HepG2 (cell line): Measurements from ENCODE around the gene WDR27. TPM values are rescaled to one million over a fixed set of nuclear protein-coding genes. Genes with fewer than 3 reads are reported as not detected.

Source experiments
- ATAC-seq: fragments of 200-7000 bp; cut with Tn5 transposase; 3 replicates; pipeline ENCODE4 v1.9.1; 2020; ENCODE audit warnings: mild to moderate bottlenecking, moderate library complexity
- BruUV-seq: library from RNA; stranded (reverse); fragments of 400-500 nt; replicated peaks from 2 replicates; lab custom pipeline; 2021; lab: Mats Ljungman, UMichigan
- CTCF ChIA-PET: fragments of 300-600 bp; formaldehyde crosslinking; extraction: SDS; loops from one replicate; lab custom pipeline; 2021; ENCODE audit warnings: low total read pairs, inconsistent platforms, low intra/inter-chr PET ratio; lab: Yijun Ruan, JAX
- POLR2A ChIA-PET: fragments of 350-600 bp; sonication (Branson Sonifier 250); formaldehyde crosslinking; loops from one replicate; lab custom pipeline; 2020; ENCODE audit warnings: antibody characterized with exemption, inconsistent platforms; lab: Yijun Ruan, JAX
- DNase-seq: peaks from one replicate; pipeline ENCODE4 v3.0.0-alpha.2; 2015; ENCODE audit warnings: low spot score
- FAIRE-seq: peaks from 3 replicates; lab custom pipeline; 2011; peaks lifted over from hg19 to GRCh38; lab: Jason Lieb, UNC
- H2AFZ ChIP-seq: one replicate; pipeline ENCODE4 v1.6.1; 2011; ENCODE audit warnings: low read length, inconsistent platforms
- H3K27ac ChIP-seq: fragments of 300-600 bp; 3 replicates; pipeline ENCODE4 v1.8.0; 2011; ENCODE audit warnings: mixed run types, mild to moderate bottlenecking, mixed read lengths, low read length, inconsistent platforms; ENCODE audit not compliant: insufficient read depth; ENCODE audit errors: extremely low read length
- H3K27me3 ChIP-seq, 2 experiments: fragments of 200-600 bp in 1 of 2; 2 replicates in 1 of 2; 3 replicates in 1 of 2; pipeline versions ENCODE4 v1.6.0 to v1.8.0; 2011; ENCODE audit warnings: low read length in 2 of 2, mild to moderate bottlenecking in 2 of 2, moderate library complexity in 2 of 2, inconsistent platforms in 1 of 2; ENCODE audit not compliant: insufficient read depth in 2 of 2, control insufficient read depth in 1 of 2
- H3K36me3 ChIP-seq, 2 experiments: fragments of 200-600 bp in 1 of 2; replicated peaks in 1 of 2; 2 replicates in 1 of 2; 3 replicates in 1 of 2; pipeline versions ENCODE4 v1.5.1 to v1.8.0; 2011; ENCODE audit warnings: low read length in 2 of 2, inconsistent platforms in 1 of 2; ENCODE audit not compliant: insufficient read depth in 2 of 2, control insufficient read depth in 1 of 2
- H3K4me1 ChIP-seq: 2 replicates; pipeline ENCODE4 v1.5.1; 2012; ENCODE audit warnings: low read length, inconsistent platforms; ENCODE audit not compliant: insufficient read depth
- H3K4me2 ChIP-seq: 2 replicates; pipeline ENCODE4 v1.6.0; 2011; ENCODE audit warnings: low read depth, low read length, inconsistent platforms
- H3K4me3 ChIP-seq, 3 experiments: fragments of 200-600 bp in 1 of 3; sonication (generic), shearing (Covaris generic) in 1 of 3; replicated peaks in 1 of 3; 2 replicates each; pipeline ENCODE4 v1.5.1; 2011 to 2016; ENCODE audit warnings: low read length in 3 of 3, inconsistent platforms in 2 of 3, low read depth in 2 of 3, mild to moderate bottlenecking in 2 of 3, control low read depth in 1 of 3, mixed read lengths in 1 of 3; ENCODE audit not compliant: insufficient read depth in 1 of 3
- H3K79me2 ChIP-seq: one replicate; pipeline ENCODE4 v1.6.1; 2011; ENCODE audit warnings: low read length, inconsistent platforms; ENCODE audit not compliant: insufficient read depth
- H3K9ac ChIP-seq: 2 replicates; pipeline ENCODE4 v1.6.0; 2011; ENCODE audit warnings: mild to moderate bottlenecking, low read depth, low read length, inconsistent platforms; ENCODE audit not compliant: insufficient read depth
- H3K9me3 ChIP-seq: 2 replicates; pipeline ENCODE4 v1.5.1; 2012; ENCODE audit warnings: mild to moderate bottlenecking, low read length
- H4K20me1 ChIP-seq: 2 replicates; pipeline ENCODE4 v1.6.0; 2011; ENCODE audit warnings: inconsistent platforms, mild to moderate bottlenecking, low read length, moderate library complexity; ENCODE audit not compliant: insufficient read depth
- ATRX ChIP-seq: sonication (generic); formaldehyde crosslinking; IDR thresholded peaks from 2 replicates; pipeline ENCODE4 v1.4.0; 2020; ENCODE audit warnings: missing genetic modification reagents, borderline replicate concordance
- ISX ChIP-seq: sonication (generic); formaldehyde crosslinking; conservative IDR thresholded peaks from 2 replicates; pipeline ENCODE4 v1.5.0; 2020; ENCODE audit warnings: missing genetic modification reagents
- ZBTB44 ChIP-seq: sonication (generic); formaldehyde crosslinking; IDR thresholded peaks from 2 replicates; pipeline ENCODE4 v1.4.0; 2020; ENCODE audit warnings: missing genetic modification reagents
- ZNF775 ChIP-seq: sonication (generic); formaldehyde crosslinking; IDR thresholded peaks from 2 replicates; pipeline ENCODE4 v1.4.0; 2020; ENCODE audit warnings: missing genetic modification reagents, mild to moderate bottlenecking, moderate library complexity, borderline replicate concordance
- WGBS: methylation state at CpG from one replicate; pipeline ENCODE4 v1.1.6; 2017; ENCODE audit warnings: low lambda C conversion rate; 5-methylcytosine and 5-hydroxymethylcytosine counted together
- in situ Hi-C: cut with HindIII; loops from 2 replicates; pipeline ENCODE4 v1.10.0; 2017; ENCODE audit warnings: low pct_unique_long_range_greater_than_20kb; ENCODE audit not compliant: extremely low pct_ligation_motif_present
- intact Hi-C: fragments of 100-400 bp; cut with micrococcal nuclease; formaldehyde crosslinking; loops from one replicate; pipeline ENCODE4 v1.10.0; 2022; ENCODE audit not compliant: unreplicated experiment
- polyA plus RNA-seq, 8 experiments: library from polyadenylated mRNA; depleted of rRNA in 3 of 8; stranded (reverse) in 7 of 8; unstranded in 1 of 8; fragments of >200 nt; fragmentation: Illumina TruSeq in 4 of 8; extraction: Trizol in 4 of 8; gene quantifications; 2 replicates each; pipeline versions ENCODE4 v1.2.1 to v1.2.3, GENCODE V29; 2011 to 2016; ENCODE audit warnings: low read depth in 4 of 8, missing spikeins in 1 of 8, mixed read lengths in 1 of 8; ENCODE audit not compliant: insufficient read depth in 1 of 8
- total RNA-seq, 5 experiments: library from RNA; depleted of rRNA; stranded (reverse); fragments of >200 nt; fragmentation: Illumina TruSeq; extraction: Trizol; gene quantifications; 2 replicates each; pipeline ENCODE4 v1.2.3, GENCODE V29; 2016; ENCODE audit warnings: low read depth in 1 of 5

WDR27 gene
- total and polyA plus RNA-seq, 2 of the 13 experiments (the other 11 are each of a cell fraction or from before 2014, with no cell fraction given) = 34.1 to 80.3 TPM

- intact Hi-C loops = no loop called here
- H3K4me3 ChIP-seq = no peak overlapping the region
- no peak overlapping the region for H3K4me2 ChIP-seq
- no peak overlapping the region for H3K9ac ChIP-seq
- H4K20me1 ChIP-seq = no peaks in the 10 kb centered on the region
- DNase-seq = no peak
- no peaks in the 10 kb centered on the region for H3K4me1 ChIP-seq
- no peaks in the 10 kb centered on the region for H3K27me3 ChIP-seq
- H2AFZ ChIP-seq = no peak overlapping the region
- BruUV-seq = no TSS peak
- H3K79me2 ChIP-seq = no peaks in the 10 kb centered on the region
- H3K36me3 ChIP-seq = no peaks in the 10 kb centered on the region
- no peak for TF ChIP-seq ATRX (CRISPR knock-in tag)
- TF ChIP-seq ZBTB44 = no peak
- no peak for TF ChIP-seq ZNF775
- TF ChIP-seq, all 625 proteins: peak for 0
- H3K9me3 ChIP-seq = no peaks in the 10 kb centered on the region
- 79% methylated on average over 4 of the region's 4 CpGs for WGBS
- H3K27ac ChIP-seq = no peak overlapping the region
- ChIA-PET POLR2A (no interaction called here), CTCF (no interaction called here)
- in situ Hi-C loops = no loop called here
- no peak for FAIRE-seq
- ATAC-seq = no peak
Measured at GRCh38 chr6:169591616-169592015, 110.2 kb downstream of the WDR27 start.

- Histone ChIP-seq H4K20me1 (no peaks in the 10 kb centered on the region), H3K4me2 (no peak overlapping the region), H3K9me3 (no peaks in the 10 kb centered on the region), H3K9ac (no peak overlapping the region), H3K36me3 (peaks cover 0 to 1% of the 10 kb centered on the region in 2 experiments; a peak in 2 of 5 replicates), H3K27me3 (no peaks in the 10 kb centered on the region), H3K4me3 (no peak overlapping the region), H3K27ac (no peak overlapping the region), H2AFZ (no peak overlapping the region), H3K79me2 (no peaks in the 10 kb centered on the region), H3K4me1 (no peaks in the 10 kb centered on the region)
- 95% methylated on average over 10 of the region's 10 CpGs for WGBS
- DNase-seq = no peak
- ChIA-PET CTCF (no interaction called here), POLR2A (no interaction called here)
- FAIRE-seq = no peak
- in situ Hi-C loops (no loop called here), intact Hi-C loops (no loop called here)
- no peak for TF ChIP-seq ISX (CRISPR knock-in tag)
- ATAC-seq = no peak
- no TSS peak for BruUV-seq
Measured at GRCh38 chr6:169590376-169590939, 111.4 kb downstream of the WDR27 start.
